Hypothalamus (tissue), 51 donors: ENCODE results near the gene RNF125.
A peak's percentile ranks its signal among the peaks of the same experiment; 100 is the strongest.
"Not testable (repeated sequence)": the region's sequence is repeated elsewhere in the genome, so short reads cannot be mapped to it uniquely, and the experiment has no call there.

Experiments
- DNase-seq, 51 donors: peaks; one replicate each; lab custom pipeline; 2025; lab: John Stamatoyannopoulos, UW

Gene RNF125

GRCh38 chr18:32083781-32084180 is 65.2 kb downstream of the RNF125 start:
- no peak for DNase-seq

GRCh38 chr18:32086881-32087280 is 68.3 kb downstream of the RNF125 start:
- no peak for DNase-seq

GRCh38 chr18:32090831-32091230 is 72.2 kb downstream of the RNF125 start:
- DNase-seq, result not testable (repeated sequence)

- no peak for DNase-seq
Observed at GRCh38 chr18:32091325-32091723, 72.7 kb downstream of the RNF125 start.

- DNase-seq, result peak in 49 of 51 donors; percentile 36 to 91 (median 78)
Observed at GRCh38 chr18:32091724-32092421, 73.2 kb downstream of the RNF125 start, which contains the start of gene RNF138. Gene RNF138 (plus strand): TSS chr18:32091874. CDS start chr18:32092777, 903 bp downstream.

- peak; percentile 79 to 100 (median 98) for DNase-seq
Observed at GRCh38 chr18:32092422-32093101, 73.9 kb downstream of the RNF125 start.

GRCh38 chr18:32093102-32093511 is 74.5 kb downstream of the RNF125 start:
- peak in 40 of 51 donors; percentile 12 to 67 (median 40) for DNase-seq

- peak in 1 of 51 donors; percentile 55 for DNase-seq
Observed at GRCh38 chr18:32093523-32093922, 74.9 kb downstream of the RNF125 start.

GRCh38 chr18:32095192-32095899 is 76.7 kb downstream of the RNF125 start:
- no peak for DNase-seq

GRCh38 chr18:32095900-32096229 is 77.2 kb downstream of the RNF125 start:
- no peak for DNase-seq

- no peak for DNase-seq
Observed at GRCh38 chr18:32096946-32097345, 78.3 kb downstream of the RNF125 start.

- no peak for DNase-seq
Observed at GRCh38 chr18:32104516-32104915, 85.9 kb downstream of the RNF125 start.

- no peak for DNase-seq
Observed at GRCh38 chr18:32110005-32110404, 91.4 kb downstream of the RNF125 start.

- no peak for DNase-seq
Observed at GRCh38 chr18:32111706-32112105, 93.1 kb downstream of the RNF125 start.

- DNase-seq, result no peak
Observed at GRCh38 chr18:32112826-32113225, 94.2 kb downstream of the RNF125 start.

GRCh38 chr18:32114293-32114942 is 95.8 kb downstream of the RNF125 start:
- DNase-seq, result no peak

- no peak for DNase-seq
Observed at GRCh38 chr18:32122039-32122438, 103.4 kb downstream of the RNF125 start.
